Measurements from ENCODE around the gene HELZ. TPM values are rescaled to one million over a fixed set of nuclear protein-coding genes. Genes with fewer than 3 reads are reported as not detected.
"Not testable (repeated sequence)": the region's sequence is repeated elsewhere in the genome, so short reads cannot be mapped to it uniquely, and the experiment has no call there.

HELZ gene
- total RNA-seq, 1 donor from 2014 or later: 86.6 TPM

GRCh38 chr17:67132366-67132765 is 112.6 kb downstream of the HELZ start:
- DNase-seq (ENCODE audit: low spot score in 2 of 2, unreplicated experiment in 2 of 2): no peak
- Mint-ChIP-seq H3K27me3 (ENCODE audit: low read depth) (no peaks in the 10 kb centered on the region), H3K4me1 (no peaks in the 10 kb centered on the region), H3K9me3 (no peaks in the 10 kb centered on the region), H3K27ac (no peak overlapping the region), H3K36me3 (peaks cover 22% of the 10 kb centered on the region), H3K4me3 (no peak overlapping the region)
- TF ChIP-seq CTCF (IDR thresholded peaks at IDR 0.05; ENCODE audit: unreplicated experiment): no peak

GRCh38 chr17:67130768-67131167 is 114.2 kb downstream of the HELZ start:
- no peaks in the 10 kb centered on the region for H3K9me3 Mint-ChIP-seq
- no peaks in the 10 kb centered on the region for H3K4me1 Mint-ChIP-seq
- H3K27ac Mint-ChIP-seq: no peak overlapping the region

GRCh38 chr17:67129283-67129682 is 115.7 kb downstream of the HELZ start:
- H3K4me3 Mint-ChIP-seq: no peak overlapping the region
- no peak overlapping the region for H3K27ac Mint-ChIP-seq
- no peak for DNase-seq (ENCODE audit: low spot score in 2 of 2, unreplicated experiment in 2 of 2)
- H3K4me1 Mint-ChIP-seq: no peaks in the 10 kb centered on the region
- TF ChIP-seq CTCF (IDR thresholded peaks at IDR 0.05; ENCODE audit: unreplicated experiment): no peak
- H3K9me3 Mint-ChIP-seq: no peaks in the 10 kb centered on the region
- H3K27me3 Mint-ChIP-seq (ENCODE audit: low read depth): no peaks in the 10 kb centered on the region
- H3K36me3 Mint-ChIP-seq: peaks cover 15% of the 10 kb centered on the region

More at GRCh38 chr17:67130768-67131167, 114.2 kb downstream of the HELZ start:
- no peak for DNase-seq (ENCODE audit: low spot score in 2 of 2, unreplicated experiment in 2 of 2)
- H3K4me3 Mint-ChIP-seq: no peak overlapping the region
- no peak for TF ChIP-seq CTCF (IDR thresholded peaks at IDR 0.05; ENCODE audit: unreplicated experiment)
- H3K27me3 Mint-ChIP-seq (ENCODE audit: low read depth): no peaks in the 10 kb centered on the region
- H3K36me3 Mint-ChIP-seq: peaks cover 18% of the 10 kb centered on the region

- no peaks in the 10 kb centered on the region for H3K4me1 Mint-ChIP-seq
- peak overlapping the region; percentile 50 for H3K27ac Mint-ChIP-seq
- TF ChIP-seq CTCF (IDR thresholded peaks at IDR 0.05; ENCODE audit: unreplicated experiment): no peak
- no peaks in the 10 kb centered on the region for H3K9me3 Mint-ChIP-seq
- no peak for DNase-seq (ENCODE audit: low spot score in 2 of 2, unreplicated experiment in 2 of 2)
- H3K4me3 Mint-ChIP-seq: no peak overlapping the region
- H3K27me3 Mint-ChIP-seq (ENCODE audit: low read depth): no peaks in the 10 kb centered on the region
- peaks cover 14% of the 10 kb centered on the region for H3K36me3 Mint-ChIP-seq
Measured at GRCh38 chr17:67128700-67129099, 116.3 kb downstream of the HELZ start.

GRCh38 chr17:67127925-67128324 is 117.1 kb downstream of the HELZ start:
- no peak overlapping the region for H3K4me3 Mint-ChIP-seq
- no peak for TF ChIP-seq CTCF (IDR thresholded peaks at IDR 0.05; ENCODE audit: unreplicated experiment)
- H3K9me3 Mint-ChIP-seq: no peaks in the 10 kb centered on the region
- no peaks in the 10 kb centered on the region for H3K4me1 Mint-ChIP-seq
- DNase-seq (ENCODE audit: low spot score in 2 of 2, unreplicated experiment in 2 of 2): no peak
- no peak overlapping the region for H3K27ac Mint-ChIP-seq
- H3K36me3 Mint-ChIP-seq: peaks cover 15% of the 10 kb centered on the region
- H3K27me3 Mint-ChIP-seq (ENCODE audit: low read depth): no peaks in the 10 kb centered on the region

- H3K9me3 Mint-ChIP-seq: no peaks in the 10 kb centered on the region
- no peaks in the 10 kb centered on the region for H3K4me1 Mint-ChIP-seq
- no peak overlapping the region for H3K27ac Mint-ChIP-seq
- H3K27me3 Mint-ChIP-seq (ENCODE audit: low read depth): no peaks in the 10 kb centered on the region
- H3K4me3 Mint-ChIP-seq: no peak overlapping the region
- TF ChIP-seq CTCF (IDR thresholded peaks at IDR 0.05; ENCODE audit: unreplicated experiment): no peak
- peaks cover 14% of the 10 kb centered on the region for H3K36me3 Mint-ChIP-seq
- no peak for DNase-seq (ENCODE audit: low spot score in 2 of 2, unreplicated experiment in 2 of 2)
Measured at GRCh38 chr17:67126983-67127382, 118.0 kb downstream of the HELZ start.

GRCh38 chr17:67126543-67126942 is 118.5 kb downstream of the HELZ start:
- not testable (repeated sequence) for DNase-seq (ENCODE audit: low spot score in 2 of 2, unreplicated experiment in 2 of 2); H3K27me3 Mint-ChIP-seq (ENCODE audit: low read depth); H3K4me1 Mint-ChIP-seq; H3K27ac Mint-ChIP-seq; H3K9me3 Mint-ChIP-seq; H3K4me3 Mint-ChIP-seq
- peaks cover 14% of the 10 kb centered on the region for H3K36me3 Mint-ChIP-seq
